SU-DHL-6 (cell line): ENCODE results near the gene ACTN3.

Experiments used
- H2AFZ ChIP-seq: fragments of 200-600 bp; sonication (generic); 2 replicates; pipeline ENCODE4 v1.6.1; 2014; ENCODE audit warnings: low read depth, mild to moderate bottlenecking, moderate library complexity, mixed read lengths, antibody characterized with exemption, low read length; ENCODE audit not compliant: severe bottlenecking
- H3F3A ChIP-seq: fragments of 200-600 bp; shearing (Covaris generic); 2 replicates; pipeline ENCODE4 v1.6.0; 2016; ENCODE audit warnings: antibody characterized with exemption, mild to moderate bottlenecking; ENCODE audit not compliant: insufficient read depth
- H3K27ac ChIP-seq: fragments of 200-600 bp; sonication (generic); 2 replicates; pipeline ENCODE4 v1.5.1; 2016; ENCODE audit warnings: low read depth, mild to moderate bottlenecking, low read length, moderate library complexity, mixed read lengths
- H3K27me3 ChIP-seq: fragments of 200-600 bp; sonication (generic), shearing (Covaris generic); 2 replicates; pipeline ENCODE4 v1.6.0; 2014; ENCODE audit warnings: mild to moderate bottlenecking, low read length
- H3K36me3 ChIP-seq: fragments of 200-600 bp; sonication (generic); 2 replicates; pipeline ENCODE4 v1.6.1; 2014; ENCODE audit warnings: mild to moderate bottlenecking, low read length, mixed read lengths
- H3K4me2 ChIP-seq: fragments of 300-600, 200-600 bp; shearing (Covaris generic), sonication (generic); 2 replicates; pipeline ENCODE4 v1.6.0; 2014; ENCODE audit warnings: low read length, low read depth, mild to moderate bottlenecking; ENCODE audit not compliant: poor library complexity, severe bottlenecking
- H3K4me3 ChIP-seq: fragments of 200-600 bp; sonication (generic); 2 replicates; pipeline ENCODE4 v1.5.1; 2014; ENCODE audit warnings: antibody characterized with exemption, low read length, mild to moderate bottlenecking, mixed read lengths; ENCODE audit not compliant: insufficient read depth, poor library complexity, severe bottlenecking
- H3K79me2 ChIP-seq: fragments of 200-600 bp; sonication (generic); 2 replicates; pipeline ENCODE4 v1.6.1; 2014; ENCODE audit warnings: mild to moderate bottlenecking, low read length, moderate library complexity; ENCODE audit not compliant: insufficient read depth
- H3K9ac ChIP-seq: fragments of 200-600 bp; sonication (generic); 2 replicates; pipeline ENCODE4 v1.7.0; 2014; ENCODE audit warnings: mild to moderate bottlenecking, low read length
- H3K9me2 ChIP-seq: fragments of 200-600 bp; sonication (generic); replicated peaks from 2 replicates; pipeline ENCODE4 v1.6.1; 2014; ENCODE audit warnings: low read length; ENCODE audit not compliant: insufficient read depth
- H3K9me3 ChIP-seq: fragments of 200-600 bp; sonication (generic); 2 replicates; pipeline ENCODE4 v1.6.1; 2014; ENCODE audit warnings: low read length, mixed read lengths; ENCODE audit not compliant: insufficient read depth
- H4K20me1 ChIP-seq: fragments of 200-600 bp; sonication (generic); 2 replicates; pipeline ENCODE4 v1.6.1; 2014; ENCODE audit warnings: low read depth, mild to moderate bottlenecking, antibody characterized with exemption, low read length, moderate library complexity, mixed read lengths
- EZH2phosphoT487 ChIP-seq: fragments of 200-600 bp; sonication (generic), shearing (Covaris generic); conservative IDR thresholded peaks from 2 replicates; pipeline ENCODE4 v1.6.1; 2018; ENCODE audit warnings: mild to moderate bottlenecking, antibody characterized with exemption, low read length, moderate library complexity, mixed read lengths
- TF ChIP-seq, protein P1 (sequence below): fragments of 200-600 bp; sonication (generic); IDR thresholded peaks from one replicate; pipeline ENCODE4 v1.5.1; 2017; ENCODE audit warnings: antibody characterized with exemption, mild to moderate bottlenecking, low read length, moderate library complexity; ENCODE audit not compliant: insufficient read depth, poor library complexity, severe bottlenecking

Gene ACTN3

DNA sequence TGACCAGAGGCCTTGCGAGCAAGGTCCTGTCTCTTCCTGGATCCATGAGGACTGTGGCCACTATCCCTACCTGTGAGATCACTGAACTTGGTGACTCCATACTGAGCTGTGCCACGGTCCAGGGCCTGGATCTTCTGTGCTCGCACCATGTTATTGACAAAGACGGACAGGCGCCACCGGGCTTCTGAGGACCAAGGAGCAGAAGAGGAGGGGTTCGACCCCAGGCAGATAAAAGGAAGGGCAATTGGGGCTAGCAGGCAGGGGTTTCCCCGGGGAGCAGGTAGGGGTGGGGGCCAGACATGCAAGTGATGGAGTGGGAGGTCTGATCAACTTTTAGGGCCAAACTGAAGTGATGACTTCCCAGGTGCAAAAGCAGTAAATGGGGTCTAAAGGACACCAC lies 19.5 kb downstream of the ACTN3 start:
- no peaks in the 10 kb centered on the region for H3F3A ChIP-seq
- no peaks in the 10 kb centered on the region for H3K79me2 ChIP-seq
- no peak for TF ChIP-seq EZH2phosphoT487
- TF ChIP-seq, protein P1, sequence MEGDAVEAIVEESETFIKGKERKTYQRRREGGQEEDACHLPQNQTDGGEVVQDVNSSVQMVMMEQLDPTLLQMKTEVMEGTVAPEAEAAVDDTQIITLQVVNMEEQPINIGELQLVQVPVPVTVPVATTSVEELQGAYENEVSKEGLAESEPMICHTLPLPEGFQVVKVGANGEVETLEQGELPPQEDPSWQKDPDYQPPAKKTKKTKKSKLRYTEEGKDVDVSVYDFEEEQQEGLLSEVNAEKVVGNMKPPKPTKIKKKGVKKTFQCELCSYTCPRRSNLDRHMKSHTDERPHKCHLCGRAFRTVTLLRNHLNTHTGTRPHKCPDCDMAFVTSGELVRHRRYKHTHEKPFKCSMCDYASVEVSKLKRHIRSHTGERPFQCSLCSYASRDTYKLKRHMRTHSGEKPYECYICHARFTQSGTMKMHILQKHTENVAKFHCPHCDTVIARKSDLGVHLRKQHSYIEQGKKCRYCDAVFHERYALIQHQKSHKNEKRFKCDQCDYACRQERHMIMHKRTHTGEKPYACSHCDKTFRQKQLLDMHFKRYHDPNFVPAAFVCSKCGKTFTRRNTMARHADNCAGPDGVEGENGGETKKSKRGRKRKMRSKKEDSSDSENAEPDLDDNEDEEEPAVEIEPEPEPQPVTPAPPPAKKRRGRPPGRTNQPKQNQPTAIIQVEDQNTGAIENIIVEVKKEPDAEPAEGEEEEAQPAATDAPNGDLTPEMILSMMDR = no peak
- no peak overlapping the region for H2AFZ ChIP-seq
- no peak overlapping the region for H3K4me2 ChIP-seq
- no peaks in the 10 kb centered on the region for H3K36me3 ChIP-seq
- H3K9me3 ChIP-seq = no peaks in the 10 kb centered on the region
- H4K20me1 ChIP-seq = no peaks in the 10 kb centered on the region
- H3K9ac ChIP-seq = no peak overlapping the region
- H3K27me3 ChIP-seq = no peaks in the 10 kb centered on the region
- H3K4me3 ChIP-seq = no peak overlapping the region
- H3K27ac ChIP-seq = no peak overlapping the region
- no peaks in the 10 kb centered on the region for H3K9me2 ChIP-seq

DNA sequence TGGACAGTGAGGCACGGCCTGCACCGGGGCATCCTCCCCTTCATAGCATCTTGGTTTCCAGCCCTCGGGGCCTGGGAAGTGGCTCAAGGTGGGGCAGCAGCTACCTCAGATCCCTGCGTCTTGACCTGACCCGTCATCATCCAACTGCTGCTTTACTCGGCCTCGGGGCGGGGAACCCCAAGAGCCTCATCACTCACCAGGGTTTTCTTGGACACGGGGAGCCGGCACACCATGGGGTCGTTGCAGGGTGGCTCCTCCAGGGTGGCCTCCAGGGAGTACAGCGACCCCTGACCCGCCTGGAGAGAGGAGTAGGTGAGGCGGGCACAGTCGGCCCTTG lies 21.1 kb downstream of the ACTN3 start:
- H2AFZ ChIP-seq = no peak overlapping the region
- TF ChIP-seq, protein P1 = no peak
- no peak for TF ChIP-seq EZH2phosphoT487
- H3K9me3 ChIP-seq = no peaks in the 10 kb centered on the region
- H3K4me3 ChIP-seq = no peak overlapping the region
- no peaks in the 10 kb centered on the region for H3K36me3 ChIP-seq
- H3K9ac ChIP-seq = no peak overlapping the region
- H3K79me2 ChIP-seq = no peaks in the 10 kb centered on the region
- no peaks in the 10 kb centered on the region for H3K27me3 ChIP-seq
- no peaks in the 10 kb centered on the region for H3F3A ChIP-seq
- H3K4me2 ChIP-seq = no peak overlapping the region
- no peaks in the 10 kb centered on the region for H4K20me1 ChIP-seq
- H3K27ac ChIP-seq = no peak overlapping the region
- no peaks in the 10 kb centered on the region for H3K9me2 ChIP-seq

DNA sequence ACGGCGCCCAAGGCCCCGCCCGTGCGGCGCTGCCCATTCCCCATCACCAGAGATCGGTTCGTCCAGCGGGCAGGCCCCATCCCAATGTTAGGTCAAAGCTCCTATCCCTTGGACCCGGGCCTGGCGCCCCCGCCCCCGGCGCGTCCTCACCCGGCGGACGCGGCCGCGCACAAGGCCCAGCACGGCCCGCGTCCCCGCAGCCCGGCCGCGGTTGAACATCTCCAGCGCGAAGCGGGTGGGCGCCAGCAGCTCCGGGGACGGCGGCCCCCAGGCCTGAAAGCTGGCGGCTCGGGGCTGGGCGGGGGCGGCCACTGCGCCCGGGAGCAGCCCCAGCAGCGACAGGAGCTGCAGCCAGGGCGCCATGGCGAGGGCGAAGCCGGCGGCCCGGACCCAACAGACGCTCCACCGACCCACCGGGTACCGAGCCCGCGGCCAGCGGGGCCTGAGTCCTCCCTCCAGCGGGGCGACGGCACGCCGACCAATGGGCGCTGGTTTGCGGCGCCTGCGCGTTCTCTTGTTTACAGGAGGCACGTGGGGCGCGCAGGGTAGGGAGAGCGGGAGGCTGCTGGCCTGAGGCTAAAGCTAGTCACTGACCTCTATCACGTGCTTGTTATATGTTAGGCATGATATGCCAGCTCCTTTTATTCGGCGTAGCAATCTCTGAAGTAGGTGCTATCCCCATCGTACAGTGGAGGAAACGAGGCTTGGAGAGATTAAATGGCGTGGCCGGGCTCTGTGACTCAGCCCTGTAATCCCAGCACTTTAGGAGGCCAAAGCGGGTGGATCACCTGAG lies 21.6 kb downstream of the ACTN3 start, which contains the start of gene CTSF:
TSS of gene CTSF (minus strand) at position 483 of the 793 bp plus-strand sequence. CDS start at position 363, 120 bp downstream.
- Histone ChIP-seq H3K36me3 (no peaks in the 10 kb centered on the region), H3K9me2 (no peaks in the 10 kb centered on the region), H3K79me2 (no peaks in the 10 kb centered on the region), H3K4me2 (no peak within 1 kb of the TSS), H3K27ac (no peak within 1 kb of the TSS), H4K20me1 (no peaks in the 10 kb centered on the region), H3K9ac (no peak within 1 kb of the TSS), H3K9me3 (no peaks in the 10 kb centered on the region), H2AFZ (no peak within 1 kb of the TSS), H3K27me3 (no peaks in the 10 kb centered on the region), H3K4me3 (no peak within 1 kb of the TSS), H3F3A (no peaks in the 10 kb centered on the region)
- TF ChIP-seq EZH2phosphoT487 = no peak
- TF ChIP-seq, protein P1 = no peak
